Caco-2 (cell line): Measurements from ENCODE around the gene GPR107. TPM values are rescaled to one million over a fixed set of nuclear protein-coding genes. Genes with fewer than 3 reads are reported as not detected.

Source experiments
- BruUV-seq: library from RNA; stranded (reverse); fragments of 400-500 nt; replicated peaks from 2 replicates; lab custom pipeline; 2021; lab: Mats Ljungman, UMichigan
- CTCF ChIA-PET: fragments of 300-600 bp; sonication (Branson Sonifier 250); formaldehyde crosslinking; loops from one replicate; lab custom pipeline; 2022; ENCODE audit warnings: antibody characterized with exemption; lab: Charles Lee
- POLR2A ChIA-PET: fragments of 300-600 bp; sonication (Branson Sonifier 250); formaldehyde crosslinking; loops from one replicate; lab custom pipeline; 2022; ENCODE audit warnings: antibody characterized with exemption; lab: Charles Lee
- DNase-seq, 2 experiments: peaks; one replicate each; pipeline versions ENCODE4 v3.0.0 to v3.0.0-alpha.2; 2020 to 2022
- H3K27me3 ChIP-seq: replicated peaks from 2 replicates; pipeline ENCODE4 v1.6.0; 2011; ENCODE audit warnings: low read length; ENCODE audit not compliant: control insufficient read depth, insufficient read depth
- H3K36me3 ChIP-seq: 2 replicates; pipeline ENCODE4 v1.5.1; 2011; ENCODE audit warnings: low read length; ENCODE audit not compliant: control insufficient read depth, insufficient read depth
- H3K4me1 ChIP-seq: fragments of 250-450 bp; sonication (Bioruptor Pico); 2 replicates; pipeline ENCODE4 v1.5.1; 2020; ENCODE audit warnings: mild to moderate bottlenecking
- H3K4me3 ChIP-seq: 2 replicates; pipeline ENCODE4 v1.5.1; 2011; ENCODE audit warnings: low read depth, mild to moderate bottlenecking, control low read depth, low read length
- H3K9me3 ChIP-seq: fragments of 250-450 bp; sonication (Bioruptor Pico); 2 replicates; pipeline ENCODE4 v1.5.1; 2020; ENCODE audit warnings: mild to moderate bottlenecking, moderate library complexity
- H3K27ac Mint-ChIP-seq: one replicate; pipeline ENCODE4 v1.8.0; 2022; ENCODE audit warnings: mixed read lengths; ENCODE audit not compliant: unreplicated experiment
- H3K27me3 Mint-ChIP-seq: one replicate; pipeline ENCODE4 v1.8.0; 2022; ENCODE audit warnings: mixed read lengths; ENCODE audit not compliant: insufficient read depth, unreplicated experiment
- H3K36me3 Mint-ChIP-seq: one replicate; pipeline ENCODE4 v1.8.0; 2022; ENCODE audit warnings: mild to moderate bottlenecking, mixed read lengths; ENCODE audit not compliant: insufficient read depth, unreplicated experiment
- H3K4me1 Mint-ChIP-seq: one replicate; pipeline ENCODE4 v1.8.0; 2022; ENCODE audit warnings: low read depth, mixed read lengths; ENCODE audit not compliant: unreplicated experiment
- H3K4me3 Mint-ChIP-seq: one replicate; pipeline ENCODE4 v1.8.0; 2022; ENCODE audit warnings: mild to moderate bottlenecking, moderate library complexity, mixed read lengths; ENCODE audit not compliant: unreplicated experiment
- H3K9me3 Mint-ChIP-seq: one replicate; pipeline ENCODE4 v1.8.0; 2022; ENCODE audit warnings: mixed read lengths; ENCODE audit not compliant: unreplicated experiment
- CTCF ChIP-seq, 2 experiments: fragments of 200-600 bp in 1 of 2; IDR thresholded peaks; 1 replicate in 1 of 2; 2 replicates in 1 of 2; pipeline versions ENCODE4 v1.5.1 to v1.8.0; 2011 to 2022; ENCODE audit warnings: antibody characterized with exemption in 1 of 2, control low read depth in 1 of 2, inconsistent platforms in 1 of 2, low read depth in 1 of 2, low read length in 1 of 2, mild to moderate bottlenecking in 1 of 2, moderate library complexity in 1 of 2; ENCODE audit not compliant: insufficient read depth in 1 of 2, severe bottlenecking in 1 of 2, unreplicated experiment in 1 of 2
- intact Hi-C: fragments of 100-400 bp; cut with micrococcal nuclease; formaldehyde crosslinking; loops from one replicate; pipeline ENCODE4 v1.10.0; 2022; ENCODE audit not compliant: unreplicated experiment
- total RNA-seq: library from RNA; stranded (reverse); gene quantifications from 2 replicates; pipeline ENCODE4 v1.2.3, GENCODE V29; 2022

The GPR107 gene
- total RNA-seq, 1 experiment from 2014 or later, result 53.1 TPM

DNA sequence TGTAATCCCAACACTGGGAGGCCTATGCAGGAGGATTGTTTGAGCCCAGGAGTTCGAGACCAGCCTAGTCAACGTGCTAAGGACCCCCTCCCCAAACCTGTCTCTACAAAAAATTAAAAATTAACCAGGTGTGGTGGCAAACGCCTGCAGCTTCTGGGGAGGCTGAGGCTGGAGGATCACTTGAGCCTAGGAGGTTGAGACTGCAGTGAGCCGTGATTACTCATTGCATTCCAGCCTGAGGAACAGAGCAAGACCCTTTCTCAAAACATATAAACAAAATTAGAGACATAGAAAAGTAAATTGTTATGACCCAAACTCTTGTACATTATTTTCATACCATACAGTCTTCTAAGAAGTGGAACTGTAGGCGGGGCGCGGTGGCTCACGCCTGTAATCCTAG lies 1.1 kb downstream of the GPR107 start:
- Histone ChIP-seq H3K9me3 (no peaks in the 10 kb centered on the region), H3K36me3 (no peaks in the 10 kb centered on the region), H3K27me3 (no peaks in the 10 kb centered on the region), H3K4me3 (peak overlapping the region; percentile 75), H3K4me1 (0 out of 2 replicates have a peak, but pooled peaks cover 3% of the 10 kb centered on the region)
- peaks cover 21% of the 10 kb centered on the region for H3K36me3 Mint-ChIP-seq
- no peak for TF ChIP-seq CTCF (IDR thresholded peaks at IDR 0.05; ENCODE audit: insufficient read depth in 1 of 2, low read depth in 1 of 2, low read length in 1 of 2, severe bottlenecking in 1 of 2, unreplicated experiment in 1 of 2)
- no peaks in the 10 kb centered on the region for H3K9me3 Mint-ChIP-seq
- DNase-seq, result no peak
- peak overlapping the region; percentile 96 for H3K27ac Mint-ChIP-seq
- ChIA-PET CTCF (no interaction called here), POLR2A (no interaction called here)
- BruUV-seq, result no TSS peak
- no peaks in the 10 kb centered on the region for H3K4me1 Mint-ChIP-seq
- no peaks in the 10 kb centered on the region for H3K27me3 Mint-ChIP-seq
- intact Hi-C loops, result no loop called here
- peak overlapping the region; percentile 99 for H3K4me3 Mint-ChIP-seq

DNA sequence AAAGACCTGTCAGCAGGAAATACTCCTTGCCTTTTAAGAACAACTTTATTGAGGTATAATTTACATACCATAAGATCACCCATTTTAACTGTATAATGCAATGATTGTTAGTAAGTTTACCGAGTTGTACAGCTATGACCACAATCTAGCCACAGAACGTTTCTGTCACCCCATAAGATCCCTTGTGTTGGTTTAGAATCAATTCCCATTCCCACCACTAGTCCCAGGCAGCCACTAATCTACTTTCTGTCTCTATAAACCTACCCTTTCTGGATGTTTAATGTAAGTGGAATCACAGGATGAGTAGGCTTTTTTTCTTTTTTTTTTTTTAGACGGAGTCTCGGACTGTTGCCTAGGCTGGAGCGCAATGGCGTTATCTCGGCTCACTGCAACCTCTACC lies 4.4 kb downstream of the GPR107 start:
- H3K27me3 Mint-ChIP-seq, result no peaks in the 10 kb centered on the region
- DNase-seq, result peak in 1 of 2 experiments; percentile 37
- H3K27me3 ChIP-seq, result no peaks in the 10 kb centered on the region
- no TSS peak for BruUV-seq
- H3K4me1 Mint-ChIP-seq, result no peaks in the 10 kb centered on the region
- H3K9me3 ChIP-seq, result no peaks in the 10 kb centered on the region
- no peak overlapping the region for H3K4me3 Mint-ChIP-seq
- no peaks in the 10 kb centered on the region for H3K9me3 Mint-ChIP-seq
- H3K27ac Mint-ChIP-seq, result no peak overlapping the region
- CTCF ChIA-PET, result interaction anchor here (0.7 kb wide), 1 partner anchor 94 kb away, joined by 3 read pairs; no protein-coding TSS in a partner anchor
- POLR2A ChIA-PET, result no interaction called here
- peaks cover 21% of the 10 kb centered on the region for H3K36me3 Mint-ChIP-seq
- no peak overlapping the region for H3K4me3 ChIP-seq
- intact Hi-C loops, result no loop called here
- H3K4me1 ChIP-seq, result no peaks in the 10 kb centered on the region
- peak; percentile 14 to 16 for TF ChIP-seq CTCF (IDR thresholded peaks at IDR 0.05; ENCODE audit: insufficient read depth in 1 of 2, low read depth in 1 of 2, low read length in 1 of 2, severe bottlenecking in 1 of 2, unreplicated experiment in 1 of 2)
- H3K36me3 ChIP-seq, result no peaks in the 10 kb centered on the region

DNA sequence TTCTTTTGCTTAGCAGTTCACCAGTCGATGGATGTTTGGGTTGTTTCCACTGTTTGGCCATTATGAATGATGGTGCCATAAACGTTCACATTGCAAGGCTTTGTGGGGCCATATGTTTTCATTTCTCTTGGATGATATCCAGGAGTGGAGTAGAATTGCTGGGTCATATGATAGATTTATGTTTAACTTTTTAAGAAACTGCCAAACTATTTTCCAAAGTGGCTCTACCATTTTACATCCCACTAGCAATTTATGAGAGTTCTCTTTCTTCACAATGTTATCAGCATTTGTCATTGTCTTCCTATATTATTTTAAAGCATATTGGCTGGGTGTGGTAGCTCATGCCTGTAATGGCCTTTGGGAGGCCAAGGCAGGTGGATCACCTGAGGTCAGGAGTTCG lies 5.2 kb downstream of the GPR107 start:
- H3K9me3 ChIP-seq, result no peaks in the 10 kb centered on the region
- TF ChIP-seq CTCF (IDR thresholded peaks at IDR 0.05; ENCODE audit: insufficient read depth in 1 of 2, low read depth in 1 of 2, low read length in 1 of 2, severe bottlenecking in 1 of 2, unreplicated experiment in 1 of 2), result no peak
- ChIA-PET POLR2A (no interaction called here), CTCF (no interaction called here)
- Mint-ChIP-seq H3K9me3 (no peaks in the 10 kb centered on the region), H3K4me3 (no peak overlapping the region), H3K4me1 (no peaks in the 10 kb centered on the region), H3K27me3 (no peaks in the 10 kb centered on the region), H3K36me3 (peaks cover 21% of the 10 kb centered on the region), H3K27ac (no peak overlapping the region)
- H3K36me3 ChIP-seq, result no peaks in the 10 kb centered on the region
- H3K4me3 ChIP-seq, result no peak overlapping the region
- no peak for DNase-seq
- intact Hi-C loops, result no loop called here
- H3K4me1 ChIP-seq, result no peaks in the 10 kb centered on the region
- H3K27me3 ChIP-seq, result no peaks in the 10 kb centered on the region
- BruUV-seq, result no TSS peak
